Esophagus muscularis mucosa (tissue), 4 donors: ENCODE data around the gene SIDT1.

Experiments used
- CTCF ChIP-seq, 3 experiments: fragments of 200-600 bp in 2 of 3; fragments of 450-650 bp in 1 of 3; sonication (generic) in 2 of 3; IDR thresholded peaks; one replicate each; pipeline ENCODE4 v1.5.1; 2017 to 2019; ENCODE audit warnings: antibody characterized with exemption in 3 of 3, mild to moderate bottlenecking in 2 of 3, moderate library complexity in 1 of 3
- EP300 ChIP-seq: sonication (generic); formaldehyde crosslinking; IDR thresholded peaks from one replicate; pipeline ENCODE4 v1.6.1; 2017; ENCODE audit warnings: antibody characterized with exemption
- POLR2AphosphoS5 ChIP-seq, 2 donors: sonication (generic); formaldehyde crosslinking; IDR thresholded peaks; one replicate each; pipeline ENCODE4 v1.6.1; 2017; ENCODE audit warnings: antibody characterized with exemption in 2 of 2

DNA sequence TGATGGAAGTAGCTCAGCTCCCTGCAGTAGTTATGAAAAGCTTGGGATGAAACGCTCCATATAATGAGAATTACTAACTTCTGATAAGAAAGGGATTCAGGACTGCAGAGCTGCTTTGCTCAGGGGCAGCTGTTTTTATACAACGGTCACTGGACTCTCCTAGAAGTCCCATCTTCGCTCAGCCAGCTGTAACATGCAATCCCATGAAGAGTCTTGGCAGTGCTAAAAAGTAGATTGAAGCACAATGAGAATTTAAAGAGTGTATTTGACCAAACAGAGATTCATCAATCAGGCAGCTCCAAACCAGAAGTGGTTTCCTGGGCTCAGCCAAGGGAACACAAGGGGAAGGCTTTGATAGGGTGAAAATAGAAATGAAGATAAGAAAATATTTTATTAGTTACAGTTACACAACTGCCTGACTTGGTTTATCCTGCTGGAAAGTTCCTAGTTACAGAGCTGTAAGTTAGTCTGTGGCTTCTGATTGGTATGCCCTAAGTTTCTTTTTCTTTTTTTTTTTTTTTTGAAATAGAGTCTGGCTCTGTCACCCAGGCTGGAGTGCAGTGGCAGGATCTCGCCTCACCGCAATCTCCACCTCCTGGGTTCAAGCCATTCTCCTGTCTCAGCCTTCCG lies 24.1 kb downstream of the SIDT1 start:
- TF ChIP-seq CTCF (IDR thresholded peaks at IDR 0.05) (no peak), EP300 (no peak), POLR2AphosphoS5 (IDR thresholded peaks at IDR 0.05) (no peak)
